HL-60 (cell line): ENCODE measurements around the gene EIF2B2.

Experiments used
- DNase-seq, 2 experiments: peaks; one replicate each; pipeline ENCODE4 v3.0.0-alpha.2; 2010 to 2020; ENCODE audit warnings: low read depth in 1 of 2, low spot score in 1 of 2
- H3K27ac ChIP-seq: fragments of 250-450 bp; sonication (Bioruptor Pico); replicated peaks from 2 replicates; pipeline ENCODE4 v1.5.1; 2020; ENCODE audit warnings: mild to moderate bottlenecking, moderate library complexity
- H3K27me3 ChIP-seq: fragments of 250-450 bp; sonication (Bioruptor Pico); 2 replicates; pipeline ENCODE4 v1.5.1; 2021; ENCODE audit warnings: mild to moderate bottlenecking, moderate library complexity; ENCODE audit not compliant: insufficient read depth, poor library complexity, severe bottlenecking
- H3K4me3 ChIP-seq: replicated peaks from 2 replicates; pipeline ENCODE4 v1.5.1; 2011; ENCODE audit warnings: mild to moderate bottlenecking, control low read depth, low read length; ENCODE audit not compliant: insufficient read depth
- GABPA ChIP-seq: IDR thresholded peaks from 2 replicates; pipeline ENCODE4 v1.6.1; 2012; ENCODE audit warnings: low read depth
- POLR2AphosphoS5 ChIP-seq: IDR thresholded peaks from 2 replicates; pipeline ENCODE4 v1.6.1; 2012; ENCODE audit warnings: low read depth
- SPI1 ChIP-seq: IDR thresholded peaks from 2 replicates; pipeline ENCODE4 v1.6.1; 2012; ENCODE audit warnings: low read depth, mild to moderate bottlenecking, borderline replicate concordance
- TF ChIP-seq, protein P1 (sequence below): IDR thresholded peaks from one replicate; pipeline ENCODE4 v1.5.1; 2011; ENCODE audit warnings: low read length, control low read depth, inconsistent platforms; ENCODE audit not compliant: insufficient read depth
- TF ChIP-seq, protein P2 (sequence below): IDR thresholded peaks from 2 replicates; pipeline ENCODE4 v1.6.1; 2012; ENCODE audit warnings: low read depth; ENCODE audit not compliant: insufficient replicate concordance

The EIF2B2 gene

GRCh38 chr14:75060420-75060819, 57.7 kb downstream of the EIF2B2 start:
- Histone ChIP-seq H3K27me3 (no peaks in the 10 kb centered on the region), H3K4me3 (no peak overlapping the region), H3K27ac (no peak overlapping the region)
- DNase-seq = no peak
- TF ChIP-seq, protein P1, sequence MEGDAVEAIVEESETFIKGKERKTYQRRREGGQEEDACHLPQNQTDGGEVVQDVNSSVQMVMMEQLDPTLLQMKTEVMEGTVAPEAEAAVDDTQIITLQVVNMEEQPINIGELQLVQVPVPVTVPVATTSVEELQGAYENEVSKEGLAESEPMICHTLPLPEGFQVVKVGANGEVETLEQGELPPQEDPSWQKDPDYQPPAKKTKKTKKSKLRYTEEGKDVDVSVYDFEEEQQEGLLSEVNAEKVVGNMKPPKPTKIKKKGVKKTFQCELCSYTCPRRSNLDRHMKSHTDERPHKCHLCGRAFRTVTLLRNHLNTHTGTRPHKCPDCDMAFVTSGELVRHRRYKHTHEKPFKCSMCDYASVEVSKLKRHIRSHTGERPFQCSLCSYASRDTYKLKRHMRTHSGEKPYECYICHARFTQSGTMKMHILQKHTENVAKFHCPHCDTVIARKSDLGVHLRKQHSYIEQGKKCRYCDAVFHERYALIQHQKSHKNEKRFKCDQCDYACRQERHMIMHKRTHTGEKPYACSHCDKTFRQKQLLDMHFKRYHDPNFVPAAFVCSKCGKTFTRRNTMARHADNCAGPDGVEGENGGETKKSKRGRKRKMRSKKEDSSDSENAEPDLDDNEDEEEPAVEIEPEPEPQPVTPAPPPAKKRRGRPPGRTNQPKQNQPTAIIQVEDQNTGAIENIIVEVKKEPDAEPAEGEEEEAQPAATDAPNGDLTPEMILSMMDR = no peak
- TF ChIP-seq, protein P2, sequence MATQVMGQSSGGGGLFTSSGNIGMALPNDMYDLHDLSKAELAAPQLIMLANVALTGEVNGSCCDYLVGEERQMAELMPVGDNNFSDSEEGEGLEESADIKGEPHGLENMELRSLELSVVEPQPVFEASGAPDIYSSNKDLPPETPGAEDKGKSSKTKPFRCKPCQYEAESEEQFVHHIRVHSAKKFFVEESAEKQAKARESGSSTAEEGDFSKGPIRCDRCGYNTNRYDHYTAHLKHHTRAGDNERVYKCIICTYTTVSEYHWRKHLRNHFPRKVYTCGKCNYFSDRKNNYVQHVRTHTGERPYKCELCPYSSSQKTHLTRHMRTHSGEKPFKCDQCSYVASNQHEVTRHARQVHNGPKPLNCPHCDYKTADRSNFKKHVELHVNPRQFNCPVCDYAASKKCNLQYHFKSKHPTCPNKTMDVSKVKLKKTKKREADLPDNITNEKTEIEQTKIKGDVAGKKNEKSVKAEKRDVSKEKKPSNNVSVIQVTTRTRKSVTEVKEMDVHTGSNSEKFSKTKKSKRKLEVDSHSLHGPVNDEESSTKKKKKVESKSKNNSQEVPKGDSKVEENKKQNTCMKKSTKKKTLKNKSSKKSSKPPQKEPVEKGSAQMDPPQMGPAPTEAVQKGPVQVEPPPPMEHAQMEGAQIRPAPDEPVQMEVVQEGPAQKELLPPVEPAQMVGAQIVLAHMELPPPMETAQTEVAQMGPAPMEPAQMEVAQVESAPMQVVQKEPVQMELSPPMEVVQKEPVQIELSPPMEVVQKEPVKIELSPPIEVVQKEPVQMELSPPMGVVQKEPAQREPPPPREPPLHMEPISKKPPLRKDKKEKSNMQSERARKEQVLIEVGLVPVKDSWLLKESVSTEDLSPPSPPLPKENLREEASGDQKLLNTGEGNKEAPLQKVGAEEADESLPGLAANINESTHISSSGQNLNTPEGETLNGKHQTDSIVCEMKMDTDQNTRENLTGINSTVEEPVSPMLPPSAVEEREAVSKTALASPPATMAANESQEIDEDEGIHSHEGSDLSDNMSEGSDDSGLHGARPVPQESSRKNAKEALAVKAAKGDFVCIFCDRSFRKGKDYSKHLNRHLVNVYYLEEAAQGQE = no peak
- TF ChIP-seq SPI1 (no peak), POLR2AphosphoS5 (no peak), GABPA (no peak)
